ENCODE results near the gene TTC21A. TPM values are rescaled to one million over a fixed set of nuclear protein-coding genes. Genes with fewer than 3 reads are reported as not detected.

TTC21A gene
- total RNA-seq, 1 donor from 2014 or later = 41.7 TPM

GRCh38 chr3:39148435-39149058, 41.1 kb downstream of the TTC21A start:
- TF ChIP-seq CTCF (IDR thresholded peaks at IDR 0.05; ENCODE audit: unreplicated experiment) = no peak
- H3K27me3 Mint-ChIP-seq (ENCODE audit: unreplicated experiment) = peaks cover 30% of the 10 kb centered on the region
- peaks cover 74% of the 10 kb centered on the region for H3K4me1 Mint-ChIP-seq (ENCODE audit: unreplicated experiment)
- peak overlapping the region; percentile 99 for H3K27ac Mint-ChIP-seq (ENCODE audit: unreplicated experiment)
- H3K4me3 Mint-ChIP-seq (ENCODE audit: unreplicated experiment) = peak overlapping the region; percentile 70
- H3K9me3 Mint-ChIP-seq (ENCODE audit: unreplicated experiment) = no peaks in the 10 kb centered on the region
- peaks cover 42% of the 10 kb centered on the region for H3K36me3 Mint-ChIP-seq (ENCODE audit: low read depth, unreplicated experiment)
- DNase-seq (ENCODE audit: low spot score) = no peak

GRCh38 chr3:39149059-39149455, 41.6 kb downstream of the TTC21A start:
- no peak for DNase-seq (ENCODE audit: low spot score)
- peaks cover 76% of the 10 kb centered on the region for H3K4me1 Mint-ChIP-seq (ENCODE audit: unreplicated experiment)
- peak overlapping the region; percentile 70 for H3K4me3 Mint-ChIP-seq (ENCODE audit: unreplicated experiment)
- H3K36me3 Mint-ChIP-seq (ENCODE audit: low read depth, unreplicated experiment) = peaks cover 42% of the 10 kb centered on the region
- no peak for TF ChIP-seq CTCF (IDR thresholded peaks at IDR 0.05; ENCODE audit: unreplicated experiment)
- peaks cover 30% of the 10 kb centered on the region for H3K27me3 Mint-ChIP-seq (ENCODE audit: unreplicated experiment)
- peak overlapping the region; percentile 99 for H3K27ac Mint-ChIP-seq (ENCODE audit: unreplicated experiment)
- no peaks in the 10 kb centered on the region for H3K9me3 Mint-ChIP-seq (ENCODE audit: unreplicated experiment)

- TF ChIP-seq CTCF (IDR thresholded peaks at IDR 0.05; ENCODE audit: unreplicated experiment) = no peak
- H3K27me3 Mint-ChIP-seq (ENCODE audit: unreplicated experiment) = peaks cover 31% of the 10 kb centered on the region
- H3K4me1 Mint-ChIP-seq (ENCODE audit: unreplicated experiment) = peaks cover 79% of the 10 kb centered on the region
- H3K9me3 Mint-ChIP-seq (ENCODE audit: unreplicated experiment) = no peaks in the 10 kb centered on the region
- no peak for DNase-seq (ENCODE audit: low spot score)
- H3K27ac Mint-ChIP-seq (ENCODE audit: unreplicated experiment) = peak overlapping the region; percentile 99
- peaks cover 38% of the 10 kb centered on the region for H3K36me3 Mint-ChIP-seq (ENCODE audit: low read depth, unreplicated experiment)
- H3K4me3 Mint-ChIP-seq (ENCODE audit: unreplicated experiment) = peak overlapping the region; percentile 70
Measured at GRCh38 chr3:39149498-39150147, 42.1 kb downstream of the TTC21A start.

GRCh38 chr3:39150148-39150802, 42.8 kb downstream of the TTC21A start:
- Mint-ChIP-seq H3K27me3 (ENCODE audit: unreplicated experiment) (peaks cover 36% of the 10 kb centered on the region), H3K27ac (ENCODE audit: unreplicated experiment) (peak overlapping the region; percentile 99), H3K4me3 (ENCODE audit: unreplicated experiment) (peak overlapping the region; percentile 100), H3K36me3 (ENCODE audit: low read depth, unreplicated experiment) (peaks cover 34% of the 10 kb centered on the region), H3K9me3 (ENCODE audit: unreplicated experiment) (no peaks in the 10 kb centered on the region), H3K4me1 (ENCODE audit: unreplicated experiment) (peaks cover 83% of the 10 kb centered on the region)
- DNase-seq (ENCODE audit: low spot score) = no peak
- no peak for TF ChIP-seq CTCF (IDR thresholded peaks at IDR 0.05; ENCODE audit: unreplicated experiment)
